Neuronal stem cell (in vitro differentiated cells): ENCODE measurements around the gene IMMP2L.

ENCODE experiments used
- DNase-seq: peaks from one replicate; pipeline ENCODE4 v3.0.0-alpha.2; 2013; ENCODE audit warnings: low spot score
- H2AFZ ChIP-seq: one replicate; pipeline ENCODE4 v1.6.1; 2013; ENCODE audit warnings: mild to moderate bottlenecking, low read length, inconsistent platforms
- H2AK5ac ChIP-seq: 2 replicates; pipeline ENCODE4 v1.6.1; 2013; ENCODE audit warnings: low read depth, mild to moderate bottlenecking, inconsistent platforms, low read length, moderate library complexity, mixed read lengths
- H2BK120ac ChIP-seq: 2 replicates; pipeline ENCODE4 v1.6.1; 2013; ENCODE audit warnings: low read depth, mild to moderate bottlenecking, inconsistent platforms, low read length, moderate library complexity, mixed read lengths
- H2BK12ac ChIP-seq: one replicate; pipeline ENCODE4 v1.6.1; 2013; ENCODE audit warnings: low read length, inconsistent platforms
- H2BK15ac ChIP-seq: 2 replicates; pipeline ENCODE4 v1.6.1; 2013; ENCODE audit warnings: mild to moderate bottlenecking, low read length, inconsistent platforms, mixed read lengths
- H2BK5ac ChIP-seq: one replicate; pipeline ENCODE4 v1.6.1; 2013; ENCODE audit warnings: inconsistent platforms, mild to moderate bottlenecking, low read length, moderate library complexity
- H3K14ac ChIP-seq: one replicate; pipeline ENCODE4 v1.6.1; 2013; ENCODE audit warnings: low read length, inconsistent platforms
- H3K18ac ChIP-seq: 2 replicates; pipeline ENCODE4 v1.6.1; 2013; ENCODE audit warnings: low read length, inconsistent platforms
- H3K23ac ChIP-seq: 2 replicates; pipeline ENCODE4 v1.6.1; 2013; ENCODE audit warnings: low read depth, mild to moderate bottlenecking, mixed read lengths, low read length, inconsistent platforms; ENCODE audit not compliant: poor library complexity
- H3K27ac ChIP-seq: replicated peaks from 3 replicates; pipeline ENCODE4 v1.5.1; 2013; ENCODE audit warnings: low read length, inconsistent platforms
- H3K27me3 ChIP-seq, 3 experiments: 2 replicates each; pipeline ENCODE4 v1.6.1; 2013; ENCODE audit warnings: low read length in 3 of 3, mild to moderate bottlenecking in 2 of 3, inconsistent platforms in 1 of 3, low read depth in 1 of 3, mixed read lengths in 1 of 3, moderate library complexity in 1 of 3; ENCODE audit not compliant: control insufficient read depth in 3 of 3, insufficient read depth in 3 of 3
- H3K36me3 ChIP-seq, 2 donors: replicated peaks in 1 of 2; 2 replicates each; pipeline ENCODE4 v1.6.1; 2013; ENCODE audit warnings: low read length in 2 of 2; ENCODE audit not compliant: control insufficient read depth in 2 of 2, insufficient read depth in 2 of 2
- H3K4ac ChIP-seq: 2 replicates; pipeline ENCODE4 v1.6.1; 2013; ENCODE audit warnings: inconsistent platforms, mild to moderate bottlenecking, low read length, moderate library complexity
- H3K4me1 ChIP-seq, 2 donors: 1 replicate in 1 of 2; 2 replicates in 1 of 2; pipeline ENCODE4 v1.6.1; 2013; ENCODE audit warnings: low read length in 2 of 2, low read depth in 1 of 2; ENCODE audit not compliant: control insufficient read depth in 2 of 2, insufficient read depth in 1 of 2
- H3K4me2 ChIP-seq: one replicate; pipeline ENCODE4 v1.6.1; 2013; ENCODE audit warnings: mild to moderate bottlenecking, low read length, inconsistent platforms; ENCODE audit not compliant: insufficient read depth, poor library complexity, severe bottlenecking
- H3K4me3 ChIP-seq, 2 donors: 2 replicates each; pipeline ENCODE4 v1.5.1; 2013; ENCODE audit warnings: low read length in 2 of 2, mild to moderate bottlenecking in 2 of 2, inconsistent platforms in 1 of 2, moderate library complexity in 1 of 2
- H3K79me1 ChIP-seq: one replicate; pipeline ENCODE4 v1.6.1; 2013; ENCODE audit warnings: low read depth, mild to moderate bottlenecking, inconsistent platforms, low read length, moderate library complexity
- H3K9ac ChIP-seq: one replicate; pipeline ENCODE4 v1.6.1; 2013; ENCODE audit warnings: mild to moderate bottlenecking, low read depth, low read length, inconsistent platforms; ENCODE audit not compliant: poor library complexity
- H3K9me3 ChIP-seq, 2 donors: replicated peaks in 1 of 2; 2 replicates each; pipeline versions ENCODE3 to v1.6.1; 2013; ENCODE audit warnings: low read length in 2 of 2, mild to moderate bottlenecking in 2 of 2, inconsistent platforms in 1 of 2, low read depth in 1 of 2, mixed read lengths in 1 of 2, moderate library complexity in 1 of 2; ENCODE audit not compliant: control insufficient read depth in 2 of 2, insufficient read depth in 1 of 2
- H4K8ac ChIP-seq: one replicate; pipeline ENCODE4 v1.6.1; 2013; ENCODE audit warnings: low read depth, mild to moderate bottlenecking, inconsistent platforms, low read length, moderate library complexity
- H4K91ac ChIP-seq: one replicate; pipeline ENCODE4 v1.6.1; 2013; ENCODE audit warnings: low read length, low read depth, mild to moderate bottlenecking, inconsistent platforms; ENCODE audit not compliant: poor library complexity
- WGBS, 2 donors: extraction: QIAGEN DNeasy Blood & Tissue Kit; methylation state at CpG; one replicate each; pipeline ENCODE4 v1.1.7; 2013; ENCODE audit warnings: missing lambda C conversion rate in 2 of 2, mixed read lengths in 1 of 2; ENCODE audit not compliant: insufficient read length in 2 of 2, insufficient replicate concordance in 1 of 2; ENCODE audit errors: extremely low coverage in 2 of 2; 5-methylcytosine and 5-hydroxymethylcytosine counted together

Gene IMMP2L

DNA sequence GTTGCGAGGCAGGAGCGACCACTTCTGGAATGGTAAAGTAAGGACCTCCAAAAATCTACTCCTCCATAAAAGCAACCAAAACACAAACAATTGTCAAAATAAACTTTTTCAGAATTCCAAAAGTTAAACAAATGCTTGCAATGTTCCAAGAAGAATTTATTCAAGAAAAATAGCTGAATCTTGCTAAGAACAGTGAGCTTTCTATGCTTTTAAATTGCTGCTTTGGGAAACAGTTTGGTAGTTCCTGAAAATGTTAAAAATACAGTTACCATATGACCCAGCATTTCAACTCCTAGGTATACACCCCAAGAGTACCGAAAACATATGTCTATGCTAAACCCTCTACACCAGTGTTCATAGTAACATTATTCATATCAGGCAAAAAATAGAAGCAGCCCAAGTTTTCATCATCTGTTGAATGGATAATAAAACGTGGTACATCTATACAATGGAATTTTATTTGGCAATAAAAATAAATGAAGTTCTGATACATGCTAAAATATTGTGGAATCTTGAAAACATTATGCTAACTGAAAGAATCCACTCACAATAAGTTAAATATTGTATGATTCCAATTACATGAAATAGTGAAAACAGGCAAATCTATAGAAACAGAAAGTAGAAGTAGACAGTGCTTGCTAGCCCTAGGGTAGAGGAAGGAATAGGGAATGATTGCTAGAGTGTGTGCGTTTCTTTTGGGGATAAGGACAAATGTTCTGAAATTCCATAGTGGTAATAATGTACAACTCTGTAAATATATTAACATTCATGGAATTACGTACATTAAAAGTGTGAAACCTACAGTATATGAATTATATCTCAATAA, 414.4 kb downstream of the IMMP2L start:
- H3K14ac ChIP-seq: no peak overlapping the region
- H2AK5ac ChIP-seq: no peak overlapping the region
- H2BK15ac ChIP-seq: no peak overlapping the region
- no peaks in the 10 kb centered on the region for H3K9me3 ChIP-seq
- no peak overlapping the region for H3K27ac ChIP-seq
- no peak overlapping the region for H3K4me3 ChIP-seq
- no CpG with 5 or more reads among the region's 6 CpGs for WGBS, 2 donors
- no peak overlapping the region for H3K18ac ChIP-seq
- H2BK12ac ChIP-seq: no peak overlapping the region
- no peak overlapping the region for H2AFZ ChIP-seq
- no peaks in the 10 kb centered on the region for H3K79me1 ChIP-seq
- H4K91ac ChIP-seq: no peak overlapping the region
- no peak overlapping the region for H3K9ac ChIP-seq
- no peak for DNase-seq
- no peak overlapping the region for H3K23ac ChIP-seq
- no peak overlapping the region for H3K4ac ChIP-seq
- H3K27me3 ChIP-seq: no peaks in the 10 kb centered on the region
- H2BK5ac ChIP-seq: no peak overlapping the region
- no peak overlapping the region for H4K8ac ChIP-seq
- peaks cover 0 to 3% of the 10 kb centered on the region in 2 donors for H3K4me1 ChIP-seq
- no peak overlapping the region for H2BK120ac ChIP-seq
- H3K4me2 ChIP-seq: no peak overlapping the region
- H3K36me3 ChIP-seq: no peaks in the 10 kb centered on the region

DNA sequence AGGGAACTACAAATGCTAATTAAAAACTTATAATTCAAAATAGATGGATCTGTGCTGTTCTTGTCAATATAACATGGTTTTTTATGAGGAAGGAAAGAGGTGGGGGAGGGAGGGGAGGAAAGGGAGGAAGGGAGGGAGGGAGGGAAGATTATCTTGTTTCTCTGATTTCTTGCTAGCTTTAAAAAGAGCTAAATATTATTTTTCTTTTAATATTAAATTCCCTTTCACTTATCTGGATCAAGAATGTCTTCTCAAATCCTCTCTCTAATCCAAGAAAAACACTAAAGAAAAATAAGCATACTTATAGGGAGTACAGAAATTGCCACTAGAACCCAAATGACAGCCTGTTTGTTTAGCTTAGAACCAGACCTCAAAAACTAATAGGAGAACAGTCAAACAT, 416.2 kb downstream of the IMMP2L start:
- Histone ChIP-seq H3K4ac (no peak overlapping the region), H2AK5ac (no peak overlapping the region), H3K27ac (no peak overlapping the region), H3K79me1 (no peaks in the 10 kb centered on the region), H3K36me3 (no peaks in the 10 kb centered on the region), H3K4me2 (no peak overlapping the region), H4K8ac (no peak overlapping the region), H4K91ac (no peak overlapping the region), H3K9me3 (no peaks in the 10 kb centered on the region), H3K27me3 (no peaks in the 10 kb centered on the region), H2AFZ (no peak overlapping the region), H3K4me3 (no peak overlapping the region), H3K9ac (no peak overlapping the region), H2BK12ac (no peak overlapping the region), H2BK120ac (no peak overlapping the region), H3K18ac (no peak overlapping the region), H2BK5ac (no peak overlapping the region), H2BK15ac (no peak overlapping the region), H3K4me1 (peaks cover 0 to 3% of the 10 kb centered on the region in 2 donors), H3K23ac (no peak overlapping the region), H3K14ac (no peak overlapping the region)
- DNase-seq: no peak

DNA sequence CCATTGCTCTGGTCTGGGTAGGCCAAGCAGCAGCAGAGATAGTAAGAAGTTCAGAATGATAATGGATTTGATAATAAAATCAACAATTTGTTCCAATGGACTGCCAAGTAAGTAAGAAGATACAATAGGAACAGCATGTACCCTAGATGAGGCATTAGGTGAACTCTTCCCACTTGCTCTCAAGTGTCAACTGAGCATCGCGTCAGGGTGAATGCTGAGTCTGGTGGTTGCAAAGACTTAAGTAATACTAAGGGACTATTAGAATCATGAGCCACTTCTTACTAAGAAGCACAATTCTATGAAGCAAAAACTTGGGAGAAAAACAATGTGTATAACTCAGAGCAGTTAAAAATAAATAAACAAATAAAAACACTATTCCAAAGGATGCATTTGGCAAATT, 416.8 kb downstream of the IMMP2L start:
- no peak overlapping the region for H3K23ac ChIP-seq
- H3K4me2 ChIP-seq: no peak overlapping the region
- no peak for DNase-seq
- H3K79me1 ChIP-seq: no peaks in the 10 kb centered on the region
- H3K27me3 ChIP-seq: no peaks in the 10 kb centered on the region
- H2AK5ac ChIP-seq: no peak overlapping the region
- no peak overlapping the region for H3K18ac ChIP-seq
- no peak overlapping the region for H3K14ac ChIP-seq
- peaks cover 0 to 3% of the 10 kb centered on the region in 2 donors for H3K4me1 ChIP-seq
- H4K8ac ChIP-seq: no peak overlapping the region
- no peak overlapping the region for H2AFZ ChIP-seq
- H2BK15ac ChIP-seq: no peak overlapping the region
- H2BK5ac ChIP-seq: no peak overlapping the region
- H4K91ac ChIP-seq: no peak overlapping the region
- H3K27ac ChIP-seq: no peak overlapping the region
- no peak overlapping the region for H3K4ac ChIP-seq
- no peak overlapping the region for H3K4me3 ChIP-seq
- WGBS, 2 donors: no CpG with 5 or more reads among the region's 2 CpGs
- no peak overlapping the region for H2BK12ac ChIP-seq
- no peak overlapping the region for H3K9ac ChIP-seq
- H3K36me3 ChIP-seq: no peaks in the 10 kb centered on the region
- H3K9me3 ChIP-seq: no peaks in the 10 kb centered on the region
- H2BK120ac ChIP-seq: no peak overlapping the region

DNA sequence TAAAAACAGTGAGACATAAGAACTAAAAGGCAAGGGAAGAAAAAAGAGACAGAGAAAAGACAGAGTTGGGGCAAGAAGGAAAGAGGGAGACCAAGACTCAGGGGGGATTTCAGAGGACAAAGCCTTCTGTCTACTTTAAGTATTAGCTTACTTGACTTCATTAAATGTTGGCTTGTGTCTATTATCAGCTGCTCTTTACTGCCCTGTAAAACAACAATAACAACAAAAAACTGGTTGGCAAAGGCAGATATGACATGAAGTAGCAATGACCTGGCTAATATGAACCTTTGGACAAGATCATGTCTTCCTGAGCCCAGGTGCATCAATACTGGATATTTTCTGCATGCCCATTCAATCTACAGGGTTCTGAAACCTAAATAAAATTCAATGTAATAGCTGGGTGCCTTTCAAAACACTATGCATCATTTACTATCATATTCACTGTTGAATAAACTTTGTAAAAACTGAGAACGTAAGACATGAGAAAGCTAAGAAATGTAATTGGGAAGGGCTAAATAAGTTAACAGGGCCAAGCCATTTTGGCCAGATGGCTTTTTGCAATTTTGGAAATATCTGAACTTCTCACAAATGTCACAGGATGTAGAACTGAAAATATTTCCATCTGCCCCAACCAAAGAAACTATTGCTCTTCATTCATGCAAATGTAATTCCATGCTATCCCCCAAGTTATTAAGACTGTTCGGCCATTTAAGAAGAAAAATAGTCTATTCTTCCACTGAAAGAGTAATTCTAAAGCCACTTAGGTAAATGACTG, 422.0 kb downstream of the IMMP2L start:
- Histone ChIP-seq H3K4me2 (no peak overlapping the region), H3K36me3 (no peaks in the 10 kb centered on the region), H3K4me1 (peaks cover 0 to 5% of the 10 kb centered on the region in 2 donors), H3K27me3 (no peaks in the 10 kb centered on the region), H2AK5ac (no peak overlapping the region), H3K9me3 (no peaks in the 10 kb centered on the region), H3K27ac (no peak overlapping the region), H2BK15ac (no peak overlapping the region), H4K8ac (no peak overlapping the region), H2BK12ac (no peak overlapping the region), H4K91ac (no peak overlapping the region), H3K4ac (no peak overlapping the region), H3K9ac (no peak overlapping the region), H2BK120ac (no peak overlapping the region), H2BK5ac (no peak overlapping the region), H3K4me3 (no peak overlapping the region), H3K79me1 (no peaks in the 10 kb centered on the region), H3K18ac (no peak overlapping the region), H3K23ac (no peak overlapping the region), H3K14ac (no peak overlapping the region), H2AFZ (no peak overlapping the region)
- WGBS, 2 donors: no CpG with 5 or more reads among the region's 2 CpGs
- no peak for DNase-seq
